Measurements from ENCODE around the gene FOXC2.

GRCh38 chr16:86608301-86608747, 41.7 kb downstream of the FOXC2 start:
- TF ChIP-seq POLR2A (IDR thresholded peaks at IDR 0.05): no peak
- no peak for TF ChIP-seq CTCF (IDR thresholded peaks at IDR 0.05)
- no peak for TF ChIP-seq POLR2AphosphoS5 (IDR thresholded peaks at IDR 0.05)
